Omental fat pad (tissue), 4 donors: ENCODE results near the gene TBXT. TPM values are rescaled to one million over a fixed set of nuclear protein-coding genes. Genes with fewer than 3 reads are reported as not detected.

Experiments
- ATAC-seq: fragments of 150-250 bp; one replicate; pipeline ENCODE4 v1.9.1; 2016; ENCODE audit warnings: mild to moderate bottlenecking, moderate library complexity; ENCODE audit not compliant: low FRiP score
- DNase-seq: peaks from one replicate; pipeline ENCODE4 v3.0.0-alpha.2; 2019; ENCODE audit warnings: low spot score
- CTCF ChIP-seq, 3 donors: fragments of 450-650 bp; IDR thresholded peaks; one replicate each; pipeline ENCODE4 v1.5.1; 2016 to 2017; ENCODE audit warnings: antibody characterized with exemption in 3 of 3, mild to moderate bottlenecking in 3 of 3, moderate library complexity in 2 of 3
- total RNA-seq, 4 donors: library from RNA; depleted of rRNA; stranded (reverse); fragments of >200 nt; gene quantifications; one replicate each; pipeline ENCODE4 v1.1.0, GENCODE V29; 2016

The TBXT gene
- total RNA-seq, 4 donors from 2014 or later = not detected

- DNase-seq = no peak
- ATAC-seq = no peak
- no peak for TF ChIP-seq CTCF (IDR thresholded peaks at IDR 0.05)
Observed at GRCh38 chr6:166172546-166172945, 4.9 kb upstream of the TBXT start.

DNA sequence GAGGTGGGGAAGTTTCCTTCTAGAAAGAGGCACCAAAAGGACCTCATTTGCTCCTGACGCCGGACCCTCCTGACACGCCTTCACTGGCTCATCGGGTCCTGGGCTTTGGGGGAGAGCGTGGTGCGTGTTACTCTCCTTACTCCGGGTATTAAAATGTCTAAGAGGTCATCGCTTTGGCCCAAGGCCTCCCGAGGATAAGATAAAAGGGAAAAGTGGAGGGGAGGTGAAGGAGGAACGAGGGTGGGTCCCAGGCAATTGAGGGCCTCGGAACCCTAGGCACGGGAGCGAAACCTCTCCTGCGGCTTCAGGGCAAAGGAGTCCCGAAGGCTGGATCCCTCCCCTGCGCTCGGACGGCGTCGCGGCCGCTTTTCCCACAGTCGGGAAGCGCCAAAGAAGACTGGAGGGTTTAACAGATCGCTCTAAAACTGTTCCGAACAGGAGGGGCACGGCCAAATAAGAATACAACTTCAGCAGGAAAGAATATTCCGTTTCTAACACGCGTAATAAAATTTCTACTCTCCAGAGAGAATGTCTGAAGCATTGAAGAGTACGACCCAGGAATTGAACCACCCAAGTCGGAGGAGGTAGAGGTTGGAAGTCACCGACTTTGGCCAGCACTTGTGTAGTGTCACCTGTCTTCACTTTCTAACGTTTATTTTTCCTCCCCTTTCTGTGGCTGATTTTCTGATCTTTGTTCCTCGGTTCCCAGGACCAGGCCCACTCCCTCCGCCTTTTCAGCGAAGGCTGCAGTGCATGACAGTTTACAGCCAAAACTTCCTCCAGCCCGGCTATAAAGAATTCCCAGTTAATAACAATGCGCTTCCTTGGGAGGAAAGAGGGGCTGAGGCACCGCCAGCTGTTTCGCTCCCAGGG lies 2.1 kb upstream of the TBXT start:
- ATAC-seq (no peak), DNase-seq (no peak)
- TF ChIP-seq CTCF (IDR thresholded peaks at IDR 0.05) = no peak

- no peak for TF ChIP-seq CTCF (IDR thresholded peaks at IDR 0.05)
- DNase-seq (no peak), ATAC-seq (no peak)
Observed at GRCh38 chr6:166168616-166169548, 1.2 kb upstream of the TBXT start.

GRCh38 chr6:166167258-166167731 lies 356 bp downstream of the TBXT start:
- no peak for TF ChIP-seq CTCF (IDR thresholded peaks at IDR 0.05)
- DNase-seq (no peak), ATAC-seq (no peak)

DNA sequence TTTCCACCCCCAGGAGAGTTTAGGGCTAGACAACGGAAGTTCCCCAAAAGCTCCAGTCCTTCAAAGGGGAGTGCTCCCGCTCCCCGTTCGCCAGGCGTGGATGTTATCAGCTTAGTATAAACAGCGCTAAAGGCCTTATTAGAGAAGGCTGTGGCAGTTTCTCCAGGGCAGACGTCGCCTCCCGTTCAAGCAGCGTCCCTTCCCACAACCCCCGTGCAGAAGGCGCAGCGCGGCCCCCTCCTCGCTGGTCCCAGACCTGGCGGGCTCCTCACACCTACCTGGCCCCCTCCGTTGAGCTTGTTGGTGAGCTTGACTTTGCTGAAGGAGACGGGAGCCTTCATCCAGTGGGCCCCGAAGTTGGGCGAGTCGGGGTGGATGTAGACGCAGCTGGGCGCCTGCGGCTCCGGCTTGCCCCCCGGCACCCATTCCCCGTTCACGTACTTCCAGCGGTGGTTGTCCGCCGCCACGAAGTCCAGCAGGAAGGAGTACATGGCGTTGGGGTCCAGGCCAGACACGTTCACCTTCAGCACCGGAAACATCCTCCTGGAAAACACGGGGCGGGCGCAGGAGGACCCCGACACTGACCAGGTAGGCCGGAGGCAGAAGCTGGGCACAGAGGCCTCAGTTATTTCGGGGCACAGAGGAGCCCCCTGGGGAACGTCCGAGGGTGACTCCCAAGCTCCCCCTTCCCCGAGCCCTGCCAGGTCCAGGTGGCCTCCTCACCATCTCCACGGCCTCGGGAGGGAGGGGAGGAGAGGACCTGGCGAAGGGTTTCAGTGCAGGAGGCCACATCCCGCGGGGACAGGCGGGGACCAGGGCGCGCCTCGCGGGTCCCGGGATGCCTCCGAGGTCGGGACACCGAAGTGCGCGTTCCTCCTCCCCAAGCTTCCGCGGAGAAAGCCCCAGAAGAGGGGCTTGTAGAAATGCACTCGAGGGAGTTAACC lies 1.1 kb downstream of the TBXT start:
- ATAC-seq (no peak), DNase-seq (no peak)
- TF ChIP-seq CTCF (IDR thresholded peaks at IDR 0.05) = no peak
